ENCODE results near the gene TNFAIP3.

DNA sequence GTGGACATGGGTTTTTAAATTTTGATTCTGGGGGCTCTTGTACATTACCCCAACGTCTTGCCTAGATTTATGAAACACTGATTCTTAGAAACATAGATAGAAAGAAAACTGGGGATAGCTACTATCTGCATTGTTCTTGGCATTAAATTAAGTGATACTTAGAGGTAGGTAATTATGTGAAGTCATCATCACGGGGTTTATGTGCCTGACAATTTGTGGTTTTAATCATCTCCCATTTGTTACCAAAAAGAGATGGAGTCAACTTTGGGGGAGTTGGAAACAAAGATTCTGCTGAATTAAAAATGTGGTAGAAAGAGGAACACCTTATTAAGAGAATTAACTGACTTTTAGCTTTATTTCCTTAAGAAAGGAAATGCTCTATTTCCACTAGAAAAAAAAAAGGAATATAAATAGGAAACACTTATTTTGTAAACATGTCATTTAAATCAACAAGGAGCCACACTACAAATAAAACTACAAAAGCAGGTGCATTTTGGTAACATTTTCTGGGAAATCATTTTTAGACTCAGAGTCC, 5.6 kb downstream of the TNFAIP3 start:
- TF ChIP-seq, protein P1, sequence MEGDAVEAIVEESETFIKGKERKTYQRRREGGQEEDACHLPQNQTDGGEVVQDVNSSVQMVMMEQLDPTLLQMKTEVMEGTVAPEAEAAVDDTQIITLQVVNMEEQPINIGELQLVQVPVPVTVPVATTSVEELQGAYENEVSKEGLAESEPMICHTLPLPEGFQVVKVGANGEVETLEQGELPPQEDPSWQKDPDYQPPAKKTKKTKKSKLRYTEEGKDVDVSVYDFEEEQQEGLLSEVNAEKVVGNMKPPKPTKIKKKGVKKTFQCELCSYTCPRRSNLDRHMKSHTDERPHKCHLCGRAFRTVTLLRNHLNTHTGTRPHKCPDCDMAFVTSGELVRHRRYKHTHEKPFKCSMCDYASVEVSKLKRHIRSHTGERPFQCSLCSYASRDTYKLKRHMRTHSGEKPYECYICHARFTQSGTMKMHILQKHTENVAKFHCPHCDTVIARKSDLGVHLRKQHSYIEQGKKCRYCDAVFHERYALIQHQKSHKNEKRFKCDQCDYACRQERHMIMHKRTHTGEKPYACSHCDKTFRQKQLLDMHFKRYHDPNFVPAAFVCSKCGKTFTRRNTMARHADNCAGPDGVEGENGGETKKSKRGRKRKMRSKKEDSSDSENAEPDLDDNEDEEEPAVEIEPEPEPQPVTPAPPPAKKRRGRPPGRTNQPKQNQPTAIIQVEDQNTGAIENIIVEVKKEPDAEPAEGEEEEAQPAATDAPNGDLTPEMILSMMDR (IDR thresholded peaks at IDR 0.05; ENCODE audit: low read depth, low read length), result no peak
- TF ChIP-seq EZH2phosphoT487 (IDR thresholded peaks at IDR 0.05; ENCODE audit: low read depth), result no peak
